Hippocampal formation (tissue), 2 donors: ENCODE data around the gene KCNQ1.

Experiments used
- DNase-seq, 2 donors: peaks; one replicate each; lab custom pipeline; 2025; lab: John Stamatoyannopoulos, UW

Gene KCNQ1

DNA sequence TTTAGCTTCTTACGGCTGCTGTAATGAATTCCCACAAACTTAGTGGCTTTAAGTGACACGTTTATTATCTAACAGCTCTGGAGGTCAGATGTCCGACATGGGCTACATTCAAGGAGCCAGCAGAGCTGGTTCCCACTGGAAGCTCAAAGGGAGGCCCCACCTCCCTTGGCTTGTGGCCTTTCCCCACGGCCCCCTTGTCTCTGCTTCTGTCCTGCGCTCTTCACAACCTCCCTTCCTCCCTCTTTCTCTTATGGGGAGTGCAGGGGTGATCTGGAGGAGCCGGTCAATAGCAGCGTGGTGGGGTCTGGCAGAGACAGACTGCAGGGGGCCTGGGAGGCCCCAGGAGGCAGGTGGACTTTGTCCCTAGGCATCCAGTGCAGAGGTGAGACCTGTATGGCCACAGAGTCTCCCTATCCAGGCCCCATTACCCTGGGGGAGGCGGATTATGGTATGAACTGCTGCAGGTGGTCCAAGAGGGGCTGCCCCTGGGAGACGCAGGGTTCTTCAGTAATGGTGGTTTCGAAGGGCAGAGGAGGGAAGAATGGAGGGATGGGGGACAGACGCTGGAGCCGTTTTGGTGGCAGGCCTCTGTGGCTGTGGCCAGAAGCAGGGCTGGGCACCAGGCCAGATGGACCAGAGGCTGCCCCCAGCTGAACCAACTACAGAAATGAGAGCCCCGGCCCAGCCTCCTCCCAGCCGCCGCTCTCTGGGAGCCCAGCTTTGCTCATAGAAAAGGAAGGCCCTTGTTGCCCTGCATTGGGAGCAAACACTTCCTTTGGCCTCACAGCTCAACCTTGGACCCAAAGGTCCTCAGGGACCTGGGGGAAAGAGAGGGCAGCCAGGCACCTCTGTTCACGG lies 285.7 kb downstream of the KCNQ1 start:
- DNase-seq, result peak; percentile 2 to 46

DNA sequence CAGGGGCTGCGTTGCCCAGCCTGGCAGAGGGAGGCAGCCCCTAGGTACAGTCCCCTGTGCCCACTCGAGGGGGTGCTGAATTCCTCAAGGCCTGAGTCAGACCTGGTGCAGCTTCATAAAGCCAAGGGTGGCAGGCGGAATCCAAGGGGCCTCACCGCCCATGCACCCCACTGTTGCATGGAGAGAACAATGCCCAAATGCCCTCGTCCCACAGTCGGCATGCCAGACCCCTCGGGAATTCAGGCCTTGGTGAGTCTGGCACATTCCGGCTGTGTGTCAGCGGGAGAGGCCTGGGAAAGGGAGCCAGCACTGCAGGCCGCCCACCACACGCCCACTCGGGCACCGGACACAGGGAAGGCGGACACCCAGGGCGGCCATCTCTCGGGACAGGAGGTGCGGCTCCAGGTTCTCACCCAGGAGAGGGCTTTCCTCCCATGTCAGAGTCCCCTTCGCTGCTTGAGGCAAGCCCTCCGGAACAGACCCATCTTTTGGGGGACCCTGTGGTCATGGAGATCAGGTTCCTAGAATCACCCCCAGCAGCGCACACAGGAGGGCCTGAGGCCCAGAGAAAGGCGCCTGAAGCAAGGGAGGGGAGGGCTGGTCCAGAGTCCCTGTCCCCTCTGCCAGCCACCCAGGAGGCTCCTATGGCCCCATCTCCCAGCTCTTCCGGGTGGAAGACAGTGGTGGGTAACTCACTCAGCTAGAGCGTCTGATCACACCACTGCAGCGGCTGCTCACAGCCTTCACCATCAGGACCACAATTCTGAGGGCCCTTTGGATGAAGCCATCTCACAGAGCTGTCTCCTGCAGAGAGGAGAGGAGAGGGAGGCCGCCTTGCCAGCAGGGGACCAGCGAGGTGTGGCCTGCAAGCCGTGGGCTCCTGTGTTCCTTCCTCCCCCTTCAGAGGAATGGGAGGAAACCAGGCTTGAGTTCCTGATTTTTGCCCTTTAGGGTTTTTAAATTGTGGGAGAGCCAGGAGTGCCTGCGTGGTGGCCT lies 286.6 kb downstream of the KCNQ1 start:
- no peak for DNase-seq

DNA sequence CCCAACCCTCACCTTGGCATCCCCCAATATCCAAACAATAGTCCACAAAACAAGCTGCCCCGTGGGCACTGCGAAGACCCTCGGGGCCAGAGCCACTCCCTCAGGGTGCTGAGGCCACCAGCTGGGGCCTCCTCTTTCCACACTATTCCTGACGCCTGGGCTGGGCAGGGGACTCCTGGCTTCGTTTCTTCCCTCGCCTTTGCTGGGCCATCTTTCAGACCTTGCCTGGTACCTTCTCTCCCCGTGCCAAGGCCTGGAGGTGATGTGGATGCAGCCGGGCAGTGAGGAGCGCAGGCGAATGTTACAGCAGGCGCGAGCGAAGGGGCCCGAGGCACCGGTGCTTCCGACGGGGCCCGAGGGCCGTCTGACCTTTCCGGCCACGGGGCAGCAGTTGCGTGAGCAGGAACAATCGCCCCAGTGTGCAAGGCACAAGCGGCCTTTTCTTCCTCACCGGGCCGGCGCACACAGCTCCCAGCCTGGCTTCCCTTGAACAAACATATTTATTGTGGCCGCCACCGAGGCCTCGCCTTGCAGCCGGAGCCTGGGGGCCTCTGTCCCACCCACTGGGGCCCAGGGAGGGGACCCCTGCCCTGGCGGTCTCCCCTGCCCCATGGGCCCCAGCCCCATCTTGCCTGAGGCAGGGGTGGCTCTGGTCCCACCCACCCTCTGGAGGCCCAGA lies 287.6 kb downstream of the KCNQ1 start:
- DNase-seq, result peak; percentile 63 to 74

DNA sequence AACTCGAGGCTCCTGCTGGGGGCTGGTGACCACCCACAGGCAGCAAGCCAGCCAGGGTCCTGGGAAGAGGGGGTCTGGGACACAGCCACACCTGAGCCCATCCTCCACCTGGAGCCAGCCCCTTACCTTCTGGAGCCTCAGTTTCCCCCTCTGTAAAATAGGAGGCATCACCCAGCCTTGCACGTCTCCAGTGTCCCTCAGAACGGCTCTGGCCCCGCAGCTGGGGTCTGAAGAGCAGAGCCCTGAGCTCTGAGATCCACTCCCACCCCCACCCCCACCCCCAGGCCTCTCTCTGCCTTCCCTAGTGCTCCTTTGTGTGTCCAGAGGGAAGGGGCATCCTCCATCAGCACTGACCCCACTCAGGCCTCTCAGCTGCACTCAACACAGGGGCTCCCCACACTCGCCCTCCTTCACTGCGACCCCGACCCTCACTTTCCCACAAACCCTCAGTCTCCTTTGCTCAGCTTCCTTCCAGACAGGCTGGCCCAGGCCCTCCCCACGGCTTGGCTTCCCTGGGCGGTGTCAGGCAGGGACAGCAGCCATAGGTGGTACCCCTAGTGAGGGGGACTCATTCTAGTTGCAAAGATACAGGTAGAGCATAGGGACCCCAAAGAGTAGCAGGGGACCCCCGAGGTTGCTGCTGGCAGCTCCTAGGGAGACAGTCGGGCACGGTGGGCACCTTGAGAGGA lies 288.3 kb downstream of the KCNQ1 start:
- DNase-seq, result no peak

DNA sequence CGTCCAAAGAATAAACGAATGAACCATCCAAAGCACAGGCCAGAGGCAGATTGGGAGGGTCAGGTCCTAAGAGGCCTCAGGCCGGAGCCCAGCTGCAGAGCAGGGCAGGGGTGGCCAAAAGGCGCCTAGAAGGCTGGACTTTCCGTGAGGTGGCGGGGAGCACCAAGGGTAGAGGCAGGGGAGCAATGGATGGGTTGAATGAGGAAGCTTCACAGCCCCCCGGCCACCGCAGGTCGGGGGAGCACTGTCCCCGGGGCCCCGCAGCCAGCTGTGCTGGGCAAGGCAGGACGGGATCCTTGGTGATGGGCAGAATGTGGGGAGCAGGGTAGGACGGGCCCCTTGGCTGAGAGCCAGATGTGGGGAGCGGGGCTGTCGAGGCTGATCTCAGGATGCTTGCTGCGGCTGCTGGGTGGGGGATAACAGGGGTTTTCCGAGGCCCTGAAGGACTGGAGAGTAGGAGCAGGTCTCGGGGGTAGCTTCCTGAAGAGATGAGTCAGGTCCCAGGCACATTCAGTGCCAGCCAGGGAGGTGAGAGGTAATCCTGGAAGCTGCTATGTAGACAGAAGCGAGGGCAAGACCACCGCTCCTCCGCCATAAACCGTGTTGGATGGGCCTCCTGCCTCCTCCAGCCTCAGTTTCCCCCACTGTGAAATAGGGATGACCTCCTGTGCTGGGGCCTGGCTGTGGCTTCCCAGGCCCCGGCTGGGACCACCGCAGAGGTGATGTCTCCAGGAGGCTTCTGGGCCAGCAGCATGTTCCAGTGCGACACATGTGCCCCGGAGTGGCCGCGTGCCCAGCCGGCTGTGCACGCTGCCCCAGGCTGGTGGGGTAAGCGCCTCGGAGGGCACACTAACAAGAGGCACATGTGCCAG lies 289.6 kb downstream of the KCNQ1 start:
- no peak for DNase-seq

DNA sequence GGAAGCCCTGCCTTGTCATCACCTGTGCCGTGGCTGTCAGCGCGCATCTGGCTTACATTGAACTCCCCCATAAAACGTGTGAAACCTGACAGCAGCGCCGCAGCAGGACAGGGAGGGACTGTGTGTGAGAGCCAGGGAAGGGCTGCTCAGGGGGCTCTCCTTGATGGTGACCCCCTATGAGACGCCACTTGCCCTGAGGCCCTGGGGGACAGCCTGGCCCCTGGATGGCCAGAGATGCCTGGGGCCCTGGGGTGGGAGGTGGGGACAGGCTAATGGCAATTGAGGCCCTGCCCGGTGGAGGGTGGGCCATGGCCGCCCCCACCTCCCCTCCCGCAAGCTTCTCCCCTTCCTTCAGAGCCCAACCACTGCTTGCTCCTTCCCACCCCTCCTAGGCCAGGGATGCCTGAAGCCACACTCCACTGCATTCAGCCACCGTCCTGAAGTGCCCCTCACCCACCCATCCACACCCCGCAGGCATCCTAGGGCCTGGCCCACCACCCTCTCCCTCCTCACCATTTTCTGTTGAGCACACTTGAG lies 290.3 kb downstream of the KCNQ1 start:
- no peak for DNase-seq

DNA sequence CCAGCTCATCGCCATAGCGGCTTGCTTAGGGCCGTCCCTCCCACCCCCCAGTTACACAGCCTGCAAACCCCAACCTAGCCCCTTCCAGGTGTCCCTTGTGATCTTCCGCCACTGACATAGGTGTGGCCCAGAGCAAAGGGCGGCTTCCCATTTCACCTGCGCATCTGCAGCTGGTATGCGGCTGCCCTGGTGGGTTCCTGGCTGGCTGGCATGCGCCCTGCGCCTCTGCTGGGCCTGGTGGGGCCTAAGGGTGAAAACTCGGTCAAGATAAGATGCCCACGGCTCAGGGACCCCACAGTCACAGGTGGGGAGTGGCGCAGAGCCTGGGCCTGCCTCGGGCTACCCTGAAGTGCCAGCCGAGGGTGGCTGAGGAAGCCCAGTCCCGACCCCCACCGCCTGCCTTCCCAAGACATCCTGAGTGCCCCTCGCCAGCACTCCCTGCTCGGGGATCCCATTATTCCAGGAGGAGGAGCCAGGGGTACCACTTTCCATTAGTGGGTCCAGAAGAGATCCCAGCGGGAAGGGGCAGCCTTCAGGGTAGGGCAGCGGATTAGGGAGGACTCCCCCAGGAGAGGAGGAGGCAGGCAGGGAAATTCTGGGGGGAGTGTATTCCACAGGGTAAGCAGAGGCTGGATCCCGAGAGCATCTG lies 291.9 kb downstream of the KCNQ1 start:
- no peak for DNase-seq

DNA sequence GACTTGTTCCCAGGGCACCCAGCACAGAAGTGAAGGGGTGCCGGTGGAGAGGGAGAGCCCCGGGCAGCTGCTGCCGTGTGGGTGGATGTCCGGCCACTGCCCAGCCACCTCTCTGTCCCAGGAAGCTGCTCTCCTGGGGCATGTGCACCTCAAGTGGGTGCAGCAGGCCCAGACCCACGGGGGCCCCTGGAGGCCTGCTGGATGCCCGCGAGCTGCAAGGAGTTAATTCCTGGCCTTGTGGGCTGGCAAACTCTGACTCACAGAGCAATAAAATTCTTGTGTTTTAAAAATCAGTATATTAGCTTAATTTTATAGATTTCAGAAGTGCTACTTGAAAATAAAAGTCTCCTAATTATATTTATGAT lies 292.4 kb downstream of the KCNQ1 start:
- DNase-seq, result no peak

DNA sequence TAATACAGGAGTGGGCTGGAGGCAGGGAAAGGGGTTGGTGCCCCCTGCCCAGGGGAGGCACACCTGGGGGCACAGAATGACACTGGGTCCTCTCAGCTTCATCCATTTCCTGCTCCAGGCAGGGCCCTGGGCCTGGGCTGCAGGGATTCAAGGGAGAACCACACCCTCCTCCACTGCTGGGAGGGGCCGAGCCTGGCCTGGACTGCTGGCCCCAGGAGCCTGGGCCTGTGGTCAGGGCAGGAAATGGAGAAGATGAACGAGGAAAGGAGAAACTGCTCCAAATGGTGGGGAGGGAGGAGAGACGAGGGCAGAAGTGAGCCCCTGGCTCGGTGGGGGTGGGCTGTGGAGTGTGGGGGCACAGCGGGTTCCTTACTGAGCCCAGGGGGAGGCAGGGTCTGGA lies 293.1 kb downstream of the KCNQ1 start:
- DNase-seq, result no peak

DNA sequence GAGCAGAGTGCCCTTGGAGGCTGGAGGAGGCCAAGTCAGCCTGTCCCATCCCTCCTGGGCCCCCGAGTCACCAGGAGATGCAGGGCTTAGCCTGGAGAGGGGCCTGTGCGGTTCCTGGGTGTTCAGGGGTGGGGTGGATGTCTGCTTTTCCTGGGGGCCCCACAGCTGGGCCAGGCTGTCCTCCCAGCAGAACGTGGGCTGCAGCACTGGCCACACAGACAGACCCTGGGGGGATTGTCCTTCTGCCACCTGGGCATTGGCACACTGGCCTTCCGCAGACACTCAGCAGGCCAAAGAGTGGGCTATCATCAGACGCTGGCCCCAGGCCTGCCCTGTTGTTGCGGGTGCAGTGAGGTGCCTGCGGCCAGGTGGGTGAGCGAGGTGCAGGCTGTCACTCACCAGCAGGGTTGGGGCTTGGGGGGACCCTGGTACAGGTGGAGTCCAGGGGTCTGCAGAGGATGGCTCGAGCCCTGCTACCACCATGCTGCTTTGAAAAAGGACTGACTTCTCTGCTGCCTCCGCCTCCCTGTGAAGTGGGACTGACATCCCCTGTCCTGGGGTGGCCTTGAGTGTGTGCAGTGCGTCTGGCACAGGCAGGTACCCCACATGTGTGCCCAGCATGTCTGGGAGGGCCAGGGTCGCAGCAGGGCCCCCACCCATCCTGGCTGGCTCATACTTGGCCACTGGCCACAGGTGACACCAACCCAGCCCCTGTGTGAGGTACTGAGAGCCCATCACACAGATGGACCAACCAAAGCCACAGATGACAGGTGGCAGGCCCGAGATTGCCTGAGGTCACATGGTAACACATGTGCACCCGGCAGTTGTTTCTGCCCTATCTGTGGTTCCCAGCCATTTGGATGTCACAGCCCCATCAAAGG lies 294.0 kb downstream of the KCNQ1 start:
- DNase-seq, result no peak

DNA sequence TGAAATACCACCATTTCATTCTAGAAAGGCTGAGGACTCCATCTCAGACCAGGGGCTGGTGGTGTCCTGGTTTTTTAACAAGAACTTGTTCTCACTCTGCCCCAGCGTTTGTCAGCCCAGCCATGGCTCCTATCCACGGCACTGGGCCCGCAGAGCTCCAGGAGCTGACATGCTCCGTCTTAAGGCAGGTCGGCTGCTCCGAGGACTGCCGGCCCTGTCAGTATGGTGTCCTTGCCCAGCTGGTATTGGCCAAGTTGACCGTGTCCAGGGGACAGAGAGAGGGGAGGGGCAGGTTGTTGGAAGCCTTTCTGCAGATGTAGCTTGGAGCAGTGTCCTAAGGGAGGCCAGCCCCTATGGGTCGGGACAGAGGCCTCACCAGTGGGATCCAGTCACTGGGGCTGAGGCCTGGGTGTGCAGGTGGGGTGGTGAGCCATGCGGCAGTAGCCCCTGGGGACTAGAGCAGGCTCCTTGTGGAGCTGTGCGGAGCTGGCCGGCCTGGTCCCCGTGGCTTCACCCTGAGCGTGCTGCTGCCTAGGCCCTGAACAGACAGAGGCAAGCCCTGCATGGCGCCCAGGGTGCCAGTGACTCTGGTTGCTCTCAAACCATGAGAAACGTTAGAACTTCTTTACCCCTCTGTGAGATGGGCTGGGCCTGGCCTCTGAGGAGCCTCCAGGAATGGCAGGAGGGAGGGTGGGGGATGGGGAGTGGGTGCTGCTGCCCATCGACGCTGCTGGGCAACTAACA lies 294.9 kb downstream of the KCNQ1 start:
- no peak for DNase-seq

DNA sequence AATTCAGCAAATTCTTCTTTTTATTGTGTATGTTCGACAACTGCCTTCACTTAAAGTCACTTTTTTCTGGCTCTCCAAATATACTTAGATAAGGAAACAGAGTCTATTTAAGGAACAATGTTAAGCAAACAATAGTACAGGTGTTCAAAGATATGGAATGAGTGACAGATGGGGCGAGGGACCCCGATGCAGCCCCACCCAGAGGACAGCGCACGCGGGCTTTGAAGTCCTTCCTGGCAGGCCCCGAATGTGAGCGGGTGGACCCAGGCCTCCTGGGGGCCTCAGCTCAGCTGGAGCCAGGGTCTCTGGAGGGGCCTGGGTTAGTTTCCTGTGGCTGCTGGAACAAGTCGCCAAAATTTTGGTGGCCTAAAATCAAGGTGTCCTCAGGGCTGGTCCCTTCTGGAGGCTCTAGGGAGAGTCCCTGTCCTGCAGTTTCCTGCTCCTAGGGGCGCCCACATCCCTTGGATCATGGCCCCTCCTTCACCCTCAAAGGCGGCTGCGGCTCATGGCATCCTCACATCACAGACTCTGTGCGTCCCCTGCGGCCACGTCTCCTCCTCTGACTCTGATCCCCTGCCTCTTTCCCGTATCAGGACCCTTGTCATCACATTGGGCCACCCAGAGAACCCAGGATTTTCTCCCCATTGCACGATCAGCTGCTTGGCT lies 295.6 kb downstream of the KCNQ1 start:
- DNase-seq, result no peak

DNA sequence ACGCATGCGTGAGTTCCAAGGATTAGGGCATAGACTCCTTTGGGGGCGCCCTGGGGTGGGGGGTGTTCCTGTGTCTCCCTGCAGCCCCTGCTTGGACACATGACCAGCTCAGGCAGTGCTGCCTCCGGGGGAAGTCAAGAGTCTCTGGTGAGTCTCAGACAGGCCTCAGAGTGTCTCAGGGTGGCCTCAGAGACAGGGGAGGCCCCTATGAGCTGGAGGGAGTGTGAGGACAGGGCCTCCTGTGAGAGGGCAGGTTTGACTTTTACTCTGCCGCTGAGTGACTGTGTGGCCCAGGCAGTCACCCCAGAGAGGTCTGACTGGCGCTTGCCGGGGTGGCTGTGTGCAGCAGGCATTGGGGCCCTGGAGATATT lies 296.2 kb downstream of the KCNQ1 start:
- DNase-seq, result no peak

DNA sequence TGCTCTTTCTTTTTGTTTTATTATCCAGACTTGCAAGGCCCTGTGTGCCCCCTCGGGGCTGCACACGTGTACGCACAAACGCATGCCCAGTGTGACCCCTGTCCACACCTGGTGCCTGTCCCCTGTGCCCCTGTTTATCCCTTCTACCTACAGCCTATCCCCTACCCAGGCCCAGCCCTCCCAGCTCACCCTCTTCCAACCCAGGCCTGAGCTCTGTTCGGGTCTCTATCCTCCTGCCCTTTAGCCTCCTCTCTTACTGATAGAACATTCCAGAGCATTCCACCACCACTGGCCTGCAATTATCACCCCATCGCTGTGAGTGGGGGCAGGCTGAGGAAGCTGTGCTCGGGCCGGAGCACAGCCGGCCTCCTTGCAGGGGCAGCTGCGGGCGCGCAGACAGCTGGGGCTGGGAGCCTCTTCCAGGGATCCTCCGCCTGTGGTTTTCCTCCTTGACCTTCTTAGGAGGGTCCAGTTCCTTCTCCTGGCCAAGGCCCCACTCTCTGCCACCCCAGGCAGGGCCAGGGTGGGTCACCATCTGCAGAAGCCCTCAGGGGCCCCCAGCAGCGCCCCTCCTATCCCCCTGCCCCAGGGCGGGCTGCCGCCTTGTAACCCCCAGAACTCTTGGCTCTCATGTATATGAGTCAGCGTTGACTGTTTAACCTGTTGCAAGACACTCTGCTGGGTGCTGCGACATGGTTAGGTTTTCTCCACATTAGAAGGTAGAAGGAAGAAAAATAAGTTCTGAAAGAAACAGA lies 296.7 kb downstream of the KCNQ1 start:
- DNase-seq, result no peak

DNA sequence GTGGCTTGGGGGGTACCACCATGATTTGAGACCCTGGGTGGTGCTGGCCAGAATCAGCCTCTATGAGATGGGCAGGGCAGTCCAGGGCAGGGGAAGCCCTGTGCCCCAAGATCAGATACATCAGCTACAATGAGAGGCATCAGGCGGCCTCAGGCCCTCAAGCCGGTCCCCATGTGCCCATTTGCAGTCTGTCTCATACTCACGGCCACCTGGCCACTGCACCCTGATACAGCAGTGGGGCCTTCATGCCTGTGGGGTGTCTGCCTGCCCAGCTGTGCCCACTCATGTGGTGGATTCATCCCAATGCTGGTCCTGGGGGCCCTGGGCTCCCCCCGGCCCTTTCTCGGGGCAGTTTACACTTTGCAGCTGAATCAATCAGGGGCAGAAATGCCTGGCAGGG lies 297.4 kb downstream of the KCNQ1 start:
- no peak for DNase-seq

DNA sequence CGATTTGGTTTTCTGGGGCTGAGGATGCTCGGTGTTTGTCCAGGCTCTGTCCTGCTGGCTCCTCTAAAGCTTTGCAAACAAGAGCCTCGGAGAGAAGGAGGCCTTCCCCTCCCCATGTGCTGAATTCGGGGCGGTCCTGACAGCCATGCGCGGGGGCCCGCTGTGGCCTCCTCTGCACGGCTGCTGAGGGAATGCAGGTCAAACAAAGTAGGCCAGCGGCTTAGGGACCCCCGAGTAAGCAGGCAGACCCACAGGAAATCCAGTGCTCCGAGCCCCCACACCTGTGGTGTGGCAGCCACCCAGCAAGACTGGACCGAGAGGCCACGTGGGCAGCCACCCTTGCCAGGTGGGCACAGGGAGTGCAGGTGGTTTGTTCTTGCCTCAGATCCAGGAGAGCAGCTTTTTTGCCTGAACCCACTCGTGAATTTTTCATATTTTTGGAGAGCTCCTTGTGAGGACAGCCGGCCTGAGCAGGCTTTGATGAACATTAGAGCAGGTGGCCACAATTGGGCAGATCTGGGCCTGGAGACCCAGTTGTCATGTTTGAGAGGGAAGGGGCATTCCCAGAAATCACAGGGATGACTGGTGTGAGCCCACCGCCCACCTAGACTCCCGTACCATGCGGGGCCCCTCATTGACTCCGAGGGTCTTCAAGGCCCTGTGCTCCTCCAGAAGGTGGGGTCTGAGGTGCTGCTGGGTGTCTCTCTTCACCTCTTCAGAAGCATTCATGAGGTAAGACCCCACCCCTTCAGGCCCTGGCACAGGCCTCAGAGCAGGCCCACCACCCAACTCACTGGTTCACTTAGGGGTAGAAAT lies 298.0 kb downstream of the KCNQ1 start:
- no peak for DNase-seq
